Neural cell (in vitro differentiated cells): ENCODE measurements around the gene CD72.

ENCODE experiments used
- POLR2AphosphoS5 ChIP-seq: IDR thresholded peaks from 2 replicates; pipeline ENCODE4 v1.6.1; 2012
- TAF1 ChIP-seq: IDR thresholded peaks from 2 replicates; pipeline ENCODE4 v1.6.1; 2012; ENCODE audit warnings: low read depth
- TF ChIP-seq, protein P1 (sequence below): fragments of 450-650 bp; IDR thresholded peaks from 2 replicates; pipeline ENCODE4 v1.5.1; 2014; ENCODE audit warnings: antibody characterized with exemption, mild to moderate bottlenecking, moderate library complexity; ENCODE audit not compliant: poor library complexity, severe bottlenecking

DNA sequence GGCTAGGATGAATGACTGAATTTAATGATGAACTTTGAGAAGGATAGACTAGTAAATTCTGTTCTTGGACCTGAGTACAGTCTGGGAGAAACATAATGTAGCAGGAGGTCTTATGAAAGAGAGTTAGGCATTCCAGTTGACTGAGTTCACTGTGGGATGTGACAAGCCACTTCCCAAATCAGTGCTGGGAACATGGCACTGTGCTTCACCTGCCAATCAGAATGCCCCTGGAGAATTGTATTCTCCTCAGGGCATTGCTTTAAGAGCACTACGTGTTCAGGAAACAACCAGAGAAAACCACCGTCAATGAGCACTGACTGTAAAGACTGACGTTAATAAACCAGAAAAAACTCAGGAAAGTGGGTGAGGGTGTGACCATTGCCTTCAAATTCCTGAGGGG, 41.1 kb upstream of the CD72 start:
- no peak for TF ChIP-seq TAF1
- TF ChIP-seq, protein P1, sequence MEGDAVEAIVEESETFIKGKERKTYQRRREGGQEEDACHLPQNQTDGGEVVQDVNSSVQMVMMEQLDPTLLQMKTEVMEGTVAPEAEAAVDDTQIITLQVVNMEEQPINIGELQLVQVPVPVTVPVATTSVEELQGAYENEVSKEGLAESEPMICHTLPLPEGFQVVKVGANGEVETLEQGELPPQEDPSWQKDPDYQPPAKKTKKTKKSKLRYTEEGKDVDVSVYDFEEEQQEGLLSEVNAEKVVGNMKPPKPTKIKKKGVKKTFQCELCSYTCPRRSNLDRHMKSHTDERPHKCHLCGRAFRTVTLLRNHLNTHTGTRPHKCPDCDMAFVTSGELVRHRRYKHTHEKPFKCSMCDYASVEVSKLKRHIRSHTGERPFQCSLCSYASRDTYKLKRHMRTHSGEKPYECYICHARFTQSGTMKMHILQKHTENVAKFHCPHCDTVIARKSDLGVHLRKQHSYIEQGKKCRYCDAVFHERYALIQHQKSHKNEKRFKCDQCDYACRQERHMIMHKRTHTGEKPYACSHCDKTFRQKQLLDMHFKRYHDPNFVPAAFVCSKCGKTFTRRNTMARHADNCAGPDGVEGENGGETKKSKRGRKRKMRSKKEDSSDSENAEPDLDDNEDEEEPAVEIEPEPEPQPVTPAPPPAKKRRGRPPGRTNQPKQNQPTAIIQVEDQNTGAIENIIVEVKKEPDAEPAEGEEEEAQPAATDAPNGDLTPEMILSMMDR: no peak
- no peak for TF ChIP-seq POLR2AphosphoS5
